H1 (cell line): Measurements from ENCODE around the gene MANSC4. TPM values are rescaled to one million over a fixed set of nuclear protein-coding genes. Genes with fewer than 3 reads are reported as not detected.

ENCODE experiments used
- CTCF ChIA-PET: fragments of 300-600 bp; sonication (Branson Sonifier 250); formaldehyde crosslinking; loops from one replicate; lab custom pipeline; 2021; ENCODE audit not compliant: partially characterized antibody; lab: Charles Lee
- POLR2A ChIA-PET: fragments of 300-600 bp; sonication (Branson Sonifier 250); formaldehyde crosslinking; loops from one replicate; lab custom pipeline; 2021; ENCODE audit warnings: inconsistent platforms; ENCODE audit not compliant: partially characterized antibody; lab: Charles Lee
- DNase-seq, 2 experiments: peaks; one replicate each; pipeline versions ENCODE4 v3.0.0 to v3.0.0-alpha.2; 2010 to 2022; ENCODE audit warnings: low spot score in 2 of 2, low read depth in 1 of 2, mixed read lengths in 1 of 2
- FAIRE-seq: peaks from 2 replicates; lab custom pipeline; 2011; peaks lifted over from hg19 to GRCh38; lab: Jason Lieb, UNC
- H2AFZ ChIP-seq: 2 replicates; pipeline ENCODE4 v1.8.1; 2012; ENCODE audit warnings: low read length, inconsistent platforms
- H2AK5ac ChIP-seq: 2 replicates; pipeline ENCODE4 v1.6.1; 2013; ENCODE audit warnings: low read depth, low read length
- H2BK120ac ChIP-seq: replicated peaks from 2 replicates; pipeline ENCODE3; 2013; ENCODE audit warnings: low read depth, low read length, inconsistent platforms
- H2BK12ac ChIP-seq: 2 replicates; pipeline ENCODE4 v1.6.1; 2013; ENCODE audit warnings: low read depth, low read length
- H2BK15ac ChIP-seq: 2 replicates; pipeline ENCODE4 v1.6.1; 2013; ENCODE audit warnings: low read length
- H2BK20ac ChIP-seq: 2 replicates; pipeline ENCODE4 v1.6.1; 2013; ENCODE audit warnings: low read length
- H2BK5ac ChIP-seq: 2 replicates; pipeline ENCODE4 v1.6.1; 2013; ENCODE audit warnings: low read depth, low read length
- H3K14ac ChIP-seq: 2 replicates; pipeline ENCODE4 v1.6.1; 2013; ENCODE audit warnings: inconsistent platforms; ENCODE audit not compliant: insufficient read length
- H3K18ac ChIP-seq: 2 replicates; pipeline ENCODE4 v1.6.1; 2013; ENCODE audit warnings: low read length; ENCODE audit errors: extremely low read depth
- H3K23ac ChIP-seq: 2 replicates; pipeline ENCODE4 v1.6.1; 2013; ENCODE audit warnings: inconsistent platforms; ENCODE audit not compliant: insufficient read length
- H3K23me2 ChIP-seq: 2 replicates; pipeline ENCODE4 v1.6.1; 2013; ENCODE audit warnings: low read depth, low read length
- H3K27ac ChIP-seq: 2 replicates; pipeline ENCODE4 v1.6.1; 2011; ENCODE audit warnings: low read depth, low read length, inconsistent platforms
- H3K27me3 ChIP-seq, 4 experiments: replicated peaks in 1 of 4; 1 replicate in 1 of 4; 2 replicates in 3 of 4; pipeline versions ENCODE4 v1.6.1 to v1.8.1; 2011 to 2013; ENCODE audit warnings: low read length in 3 of 4, mild to moderate bottlenecking in 3 of 4, inconsistent platforms in 2 of 4, mixed read lengths in 2 of 4, moderate library complexity in 1 of 4; ENCODE audit not compliant: control insufficient read depth in 3 of 4, insufficient read depth in 3 of 4; ENCODE audit errors: extremely low read depth in 1 of 4
- H3K36me3 ChIP-seq, 4 experiments: 2 replicates each; pipeline versions ENCODE4 v1.6.1 to v1.8.1; 2011 to 2013; ENCODE audit warnings: mild to moderate bottlenecking in 4 of 4, low read length in 3 of 4, moderate library complexity in 2 of 4, control low read depth in 1 of 4, inconsistent platforms in 1 of 4; ENCODE audit not compliant: insufficient read depth in 4 of 4, control insufficient read depth in 2 of 4
- H3K4ac ChIP-seq: replicated peaks from 2 replicates; pipeline ENCODE3; 2013; ENCODE audit warnings: low read length, low read depth, mixed read lengths, inconsistent platforms; ENCODE audit not compliant: insufficient read length
- H3K4me1 ChIP-seq, 4 experiments: replicated peaks in 1 of 4; 1 replicate in 1 of 4; 2 replicates in 3 of 4; pipeline versions ENCODE4 v1.6.1 to v1.8.1; 2011 to 2013; ENCODE audit warnings: low read length in 3 of 4, inconsistent platforms in 2 of 4, mixed read lengths in 1 of 4; ENCODE audit not compliant: insufficient read depth in 4 of 4, control insufficient read depth in 3 of 4
- H3K4me2 ChIP-seq, 2 experiments: 2 replicates each; pipeline versions ENCODE4 v1.6.1 to v1.8.1; 2011 to 2013; ENCODE audit warnings: low read depth in 2 of 2, low read length in 2 of 2, control low read depth in 1 of 2, inconsistent platforms in 1 of 2, mild to moderate bottlenecking in 1 of 2; ENCODE audit not compliant: insufficient read depth in 1 of 2
- H3K4me3 ChIP-seq, 4 experiments: fragments of 200-600, 300-600 bp in 1 of 4; sonication (generic), shearing (Covaris generic), sonication (Bioruptor Twin) in 1 of 4; 2 replicates each; pipeline versions ENCODE4 v1.5.1 to v1.8.1; 2011 to 2016; ENCODE audit warnings: low read length in 4 of 4, low read depth in 3 of 4, control low read depth in 2 of 4, inconsistent platforms in 2 of 4, mild to moderate bottlenecking in 2 of 4, mixed read lengths in 1 of 4, moderate library complexity in 1 of 4; ENCODE audit not compliant: insufficient read depth in 2 of 4; ENCODE audit errors: extremely low read depth in 1 of 4
- H3K56ac ChIP-seq: replicated peaks from 2 replicates; pipeline ENCODE3; 2013; ENCODE audit warnings: low read depth, mild to moderate bottlenecking, mixed read lengths, low read length, inconsistent platforms; ENCODE audit not compliant: insufficient read length
- H3K79me1 ChIP-seq: 2 replicates; pipeline ENCODE4 v1.6.1; 2013; ENCODE audit warnings: low read depth, low read length, control low read depth
- H3K79me2 ChIP-seq, 2 experiments: 2 replicates each; pipeline versions ENCODE4 v1.6.1 to v1.8.1; 2012 to 2013; ENCODE audit warnings: low read length in 2 of 2, mild to moderate bottlenecking in 2 of 2, inconsistent platforms in 1 of 2; ENCODE audit not compliant: insufficient read depth in 2 of 2, control insufficient read depth in 1 of 2
- H3K9ac ChIP-seq, 4 experiments: replicated peaks in 1 of 4; 1 replicate in 1 of 4; 2 replicates in 3 of 4; pipeline versions ENCODE4 v1.6.1 to v1.8.1; 2011 to 2013; ENCODE audit warnings: low read depth in 3 of 4, low read length in 3 of 4, control low read depth in 2 of 4, mild to moderate bottlenecking in 2 of 4, moderate library complexity in 2 of 4, inconsistent platforms in 1 of 4; ENCODE audit errors: extremely low read depth in 1 of 4
- H3K9me3 ChIP-seq, 2 experiments: 2 replicates each; pipeline versions ENCODE4 v1.6.1 to v1.8.1; 2012 to 2013; ENCODE audit warnings: mild to moderate bottlenecking in 2 of 2, moderate library complexity in 2 of 2, control low read depth in 1 of 2, inconsistent platforms in 1 of 2, low read depth in 1 of 2, low read length in 1 of 2, mixed read lengths in 1 of 2; ENCODE audit not compliant: insufficient read depth in 2 of 2
- H4K20me1 ChIP-seq, 2 experiments: replicated peaks in 1 of 2; 2 replicates each; pipeline versions ENCODE3 to v1.8.1; 2011 to 2013; ENCODE audit warnings: inconsistent platforms in 2 of 2, low read length in 2 of 2, mild to moderate bottlenecking in 1 of 2; ENCODE audit not compliant: insufficient read depth in 2 of 2, control insufficient read depth in 1 of 2
- H4K5ac ChIP-seq: 2 replicates; pipeline ENCODE4 v1.6.1; 2013; ENCODE audit warnings: low read length, low read depth, mixed read lengths, inconsistent platforms; ENCODE audit not compliant: insufficient read length
- H4K8ac ChIP-seq: 2 replicates; pipeline ENCODE4 v1.8.0; 2013; ENCODE audit warnings: mild to moderate bottlenecking, moderate library complexity, low read length, inconsistent platforms; ENCODE audit not compliant: insufficient read depth; ENCODE audit errors: extremely low read depth
- H4K91ac ChIP-seq: replicated peaks from 2 replicates; pipeline ENCODE3; 2013; ENCODE audit warnings: low read length, mixed read lengths, inconsistent platforms; ENCODE audit not compliant: insufficient read length
- EZH2 ChIP-seq: fragments of 200-600 bp; sonication (generic); IDR thresholded peaks from 2 replicates; pipeline ENCODE4 v1.7.1; 2012; ENCODE audit warnings: low read depth, mild to moderate bottlenecking, moderate library complexity, low read length, inconsistent platforms; ENCODE audit not compliant: severe bottlenecking
- JUN ChIP-seq: IDR thresholded peaks from 2 replicates; pipeline ENCODE4 v1.6.1; 2011; ENCODE audit warnings: low read depth, mild to moderate bottlenecking, improper control_type of control experiment, low read length
- KDM4A ChIP-seq: IDR thresholded peaks from one replicate; pipeline ENCODE4 v1.7.1; 2012; ENCODE audit warnings: low read depth, mild to moderate bottlenecking, moderate library complexity, low read length, inconsistent platforms; ENCODE audit not compliant: severe bottlenecking
- POLR2A ChIP-seq, 2 experiments: IDR thresholded peaks; 1 replicate in 1 of 2; 2 replicates in 1 of 2; pipeline ENCODE4 v1.6.1; 2011; ENCODE audit warnings: low read depth in 2 of 2, low read length in 2 of 2, mild to moderate bottlenecking in 2 of 2; ENCODE audit errors: control extremely low read depth in 1 of 2
- RFX5 ChIP-seq: IDR thresholded peaks from 2 replicates; pipeline ENCODE4 v1.6.1; 2011; ENCODE audit warnings: low read depth, low read length, improper control_type of control experiment, borderline replicate concordance
- ZNF274 ChIP-seq: IDR thresholded peaks from 2 replicates; pipeline ENCODE4 v1.7.0; 2012; ENCODE audit warnings: low read length, borderline replicate concordance; ENCODE audit errors: extremely low read depth
- WGBS, 2 experiments: shearing (Covaris generic) in 1 of 2; methylation state at CpG; one replicate each; pipeline versions ENCODE4 v1.1.6 to v1.1.7; 2013 to 2015; ENCODE audit warnings: low lambda C conversion rate in 2 of 2, mixed read lengths in 2 of 2, inconsistent platforms in 1 of 2, low coverage in 1 of 2, missing lambda C conversion rate in 1 of 2; ENCODE audit not compliant: insufficient replicate concordance in 2 of 2, insufficient coverage in 1 of 2, insufficient read length in 1 of 2; ENCODE audit errors: extremely low coverage in 1 of 2, missing lambda C conversion rate in 1 of 2; 5-methylcytosine and 5-hydroxymethylcytosine counted together
- polyA plus RNA-seq, 7 experiments: library from polyadenylated mRNA; depleted of rRNA in 3 of 7; stranded (reverse) in 5 of 7; unstranded in 2 of 7; fragments of >200 nt in 5 of 7; fragments of 200-250 nt in 2 of 7; gene quantifications; 1 replicate in 5 of 7; 2 replicates in 1 of 7; 4 replicates in 1 of 7; pipeline versions ENCODE4 v1.2.1 to v1.2.3, GENCODE V29; 2011 to 2013; ENCODE audit warnings: missing spikeins in 2 of 7, mixed read lengths in 2 of 7
- total RNA-seq: library from RNA; stranded (reverse); fragmentation: NEBNext Ultra II Directional; extraction: Animal tissue kit (Norgen Biotek cat#: 25700); gene quantifications from 2 replicates; pipeline ENCODE4 v1.2.1, GENCODE V29; 2021
- TF ChIP-seq, protein P1 (sequence below): IDR thresholded peaks from 2 replicates; pipeline ENCODE4 v1.6.1; 2012; ENCODE audit warnings: inconsistent platforms

MANSC4 gene
- total and polyA plus RNA-seq, 2 of the 8 experiments (the other 6 are each of a cell fraction or from before 2014, with no cell fraction given), result not detected

DNA sequence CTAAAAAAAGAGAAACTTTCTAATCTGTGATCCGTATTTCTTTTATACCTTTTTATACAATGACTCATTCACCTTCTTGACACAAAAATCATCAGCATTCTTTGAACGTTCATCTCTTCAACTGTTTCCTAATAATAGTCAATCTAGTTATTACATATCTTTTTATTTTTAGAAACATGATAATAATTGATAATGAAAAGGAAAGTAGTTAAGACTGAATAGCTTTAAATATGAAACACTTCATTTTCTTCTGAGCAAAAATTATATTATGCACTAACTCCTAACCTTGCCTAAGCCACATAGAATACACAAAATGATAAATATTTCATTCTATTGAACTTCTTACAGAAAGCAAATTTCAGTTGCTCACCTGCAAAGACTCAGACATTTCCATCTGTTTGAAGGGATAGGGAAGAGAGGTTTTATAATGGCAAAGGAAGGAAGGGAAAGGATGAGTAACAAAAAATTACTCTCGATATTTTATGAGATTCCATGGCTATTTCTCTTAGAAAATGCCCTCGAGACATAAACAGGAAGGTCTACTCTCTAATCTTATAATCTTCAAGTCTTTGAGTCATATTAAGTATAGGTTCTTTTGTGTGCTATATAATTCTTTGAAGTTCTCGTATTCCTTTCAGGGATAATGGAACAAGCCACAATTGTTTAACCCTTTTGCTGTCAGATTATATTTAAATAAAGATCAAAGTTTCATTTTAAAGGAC, 7.5 kb downstream of the MANSC4 start:
- no peak overlapping the region for H4K91ac ChIP-seq
- H3K56ac ChIP-seq, result no peak overlapping the region
- H3K14ac ChIP-seq, result no peak overlapping the region
- H3K4ac ChIP-seq, result no peak overlapping the region
- TF ChIP-seq EZH2, result no peak
- no peak for TF ChIP-seq ZNF274
- TF ChIP-seq POLR2A (IDR thresholded peaks at IDR 0.05; ENCODE audit: control extremely low read depth in 1 of 2, low read depth in 2 of 2, low read length in 2 of 2), result no peak
- TF ChIP-seq JUN, result no peak
- no peak for TF ChIP-seq RFX5
- TF ChIP-seq KDM4A, result no peak
- TF ChIP-seq, protein P1, sequence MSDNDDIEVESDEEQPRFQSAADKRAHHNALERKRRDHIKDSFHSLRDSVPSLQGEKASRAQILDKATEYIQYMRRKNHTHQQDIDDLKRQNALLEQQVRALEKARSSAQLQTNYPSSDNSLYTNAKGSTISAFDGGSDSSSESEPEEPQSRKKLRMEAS, result no peak
- no peak overlapping the region for H2AFZ ChIP-seq
- no peak overlapping the region for H4K5ac ChIP-seq
- H3K4me1 ChIP-seq, result no peaks in the 10 kb centered on the region
- H2BK120ac ChIP-seq, result no peak overlapping the region
- H3K9me3 ChIP-seq, result no peaks in the 10 kb centered on the region
- WGBS, 2 experiments, result 86% methylated on average over 5 of the region's 5 CpGs; no CpG with 5 or more reads in 1 of the 2 experiments
- H3K79me1 ChIP-seq, result no peaks in the 10 kb centered on the region
- DNase-seq, result no peak
- ChIA-PET CTCF (no interaction called here), POLR2A (interaction anchor here (1.1 kb wide), 1 partner anchor 8 kb away, joined by 4 read pairs; no protein-coding TSS in a partner anchor)
- no peak overlapping the region for H2BK5ac ChIP-seq
- no peak overlapping the region for H3K9ac ChIP-seq
- H3K27me3 ChIP-seq, result no peaks in the 10 kb centered on the region
- no peak overlapping the region for H2BK12ac ChIP-seq
- no peaks in the 10 kb centered on the region for H3K36me3 ChIP-seq
- no peak overlapping the region for H2AK5ac ChIP-seq
- H2BK20ac ChIP-seq, result no peak overlapping the region
- no peak overlapping the region for H3K23ac ChIP-seq
- H3K4me2 ChIP-seq, result no peak overlapping the region
- no peaks in the 10 kb centered on the region for H3K79me2 ChIP-seq
- FAIRE-seq, result no peak
- no peak overlapping the region for H3K27ac ChIP-seq
- no peak overlapping the region for H4K8ac ChIP-seq
- H4K20me1 ChIP-seq, result no peaks in the 10 kb centered on the region
- H3K4me3 ChIP-seq, result no peak overlapping the region
- no peak overlapping the region for H2BK15ac ChIP-seq
- H3K23me2 ChIP-seq, result no peaks in the 10 kb centered on the region
- no peak overlapping the region for H3K18ac ChIP-seq
